Eye (tissue), 1 donor: ENCODE data around the gene CACNA2D1.

Experiments
- DNase-seq: peaks from one replicate; pipeline ENCODE4 v3.0.0-alpha.2; 2015

The CACNA2D1 gene

GRCh38 chr7:82270870-82271269, 172.7 kb downstream of the CACNA2D1 start:
- peak; percentile 42 for DNase-seq

GRCh38 chr7:82268632-82269031, 174.9 kb downstream of the CACNA2D1 start:
- DNase-seq = no peak

GRCh38 chr7:82266081-82266480, 177.5 kb downstream of the CACNA2D1 start:
- DNase-seq = no peak

- DNase-seq = peak; percentile 54
These were observed 178.7 kb downstream of the CACNA2D1 start for GRCh38 chr7:82264783-82265305.

GRCh38 chr7:82263920-82264782, 179.4 kb downstream of the CACNA2D1 start:
- peak; percentile 56 for DNase-seq

GRCh38 chr7:82258181-82258580, 185.4 kb downstream of the CACNA2D1 start:
- DNase-seq = no peak

- DNase-seq = no peak
These were observed 186.4 kb downstream of the CACNA2D1 start for GRCh38 chr7:82257118-82257695.

- no peak for DNase-seq
These were observed 187.9 kb downstream of the CACNA2D1 start for GRCh38 chr7:82255706-82256105.

GRCh38 chr7:82250598-82250997, 193.0 kb downstream of the CACNA2D1 start:
- no peak for DNase-seq

GRCh38 chr7:82249979-82250378, 193.6 kb downstream of the CACNA2D1 start:
- no peak for DNase-seq

GRCh38 chr7:82247814-82248433, 195.7 kb downstream of the CACNA2D1 start:
- no peak for DNase-seq

- peak; percentile 48 for DNase-seq
These were observed 198.5 kb downstream of the CACNA2D1 start for GRCh38 chr7:82244947-82245517.

GRCh38 chr7:82241356-82241755, 202.2 kb downstream of the CACNA2D1 start:
- DNase-seq = peak; percentile 12

- DNase-seq = no peak
These were observed 207.9 kb downstream of the CACNA2D1 start for GRCh38 chr7:82235713-82236112.

- peak; percentile 78 for DNase-seq
These were observed 209.0 kb downstream of the CACNA2D1 start for GRCh38 chr7:82234457-82235049.

- no peak for DNase-seq
These were observed 212.6 kb downstream of the CACNA2D1 start for GRCh38 chr7:82230811-82231581.

- DNase-seq = no peak
These were observed 214.4 kb downstream of the CACNA2D1 start for GRCh38 chr7:82229164-82229563.

GRCh38 chr7:82226191-82226590, 217.4 kb downstream of the CACNA2D1 start:
- no peak for DNase-seq

- no peak for DNase-seq
These were observed 219.0 kb downstream of the CACNA2D1 start for GRCh38 chr7:82224529-82224928.

GRCh38 chr7:82223580-82223979, 220.0 kb downstream of the CACNA2D1 start:
- DNase-seq = no peak

GRCh38 chr7:82221152-82221674, 222.4 kb downstream of the CACNA2D1 start:
- no peak for DNase-seq

- DNase-seq = no peak
These were observed 231.1 kb downstream of the CACNA2D1 start for GRCh38 chr7:82212466-82212865.
